HFF-Myc (cell line): ENCODE measurements around the gene SKOR1.

Source experiments
- DNase-seq: peaks from one replicate; pipeline ENCODE4 v3.0.0-alpha.2; 2011; ENCODE audit warnings: low read depth; ENCODE audit errors: extremely low read depth
- H3K4me3 ChIP-seq: replicated peaks from 2 replicates; pipeline ENCODE4 v1.5.1; 2011; ENCODE audit warnings: low read depth, mild to moderate bottlenecking, control low read depth, low read length
- CTCF ChIP-seq: IDR thresholded peaks from 2 replicates; pipeline ENCODE4 v1.5.1; 2012; ENCODE audit warnings: mild to moderate bottlenecking, low read depth, low read length, control low read depth; ENCODE audit errors: missing control alignments

Gene SKOR1, protein sequence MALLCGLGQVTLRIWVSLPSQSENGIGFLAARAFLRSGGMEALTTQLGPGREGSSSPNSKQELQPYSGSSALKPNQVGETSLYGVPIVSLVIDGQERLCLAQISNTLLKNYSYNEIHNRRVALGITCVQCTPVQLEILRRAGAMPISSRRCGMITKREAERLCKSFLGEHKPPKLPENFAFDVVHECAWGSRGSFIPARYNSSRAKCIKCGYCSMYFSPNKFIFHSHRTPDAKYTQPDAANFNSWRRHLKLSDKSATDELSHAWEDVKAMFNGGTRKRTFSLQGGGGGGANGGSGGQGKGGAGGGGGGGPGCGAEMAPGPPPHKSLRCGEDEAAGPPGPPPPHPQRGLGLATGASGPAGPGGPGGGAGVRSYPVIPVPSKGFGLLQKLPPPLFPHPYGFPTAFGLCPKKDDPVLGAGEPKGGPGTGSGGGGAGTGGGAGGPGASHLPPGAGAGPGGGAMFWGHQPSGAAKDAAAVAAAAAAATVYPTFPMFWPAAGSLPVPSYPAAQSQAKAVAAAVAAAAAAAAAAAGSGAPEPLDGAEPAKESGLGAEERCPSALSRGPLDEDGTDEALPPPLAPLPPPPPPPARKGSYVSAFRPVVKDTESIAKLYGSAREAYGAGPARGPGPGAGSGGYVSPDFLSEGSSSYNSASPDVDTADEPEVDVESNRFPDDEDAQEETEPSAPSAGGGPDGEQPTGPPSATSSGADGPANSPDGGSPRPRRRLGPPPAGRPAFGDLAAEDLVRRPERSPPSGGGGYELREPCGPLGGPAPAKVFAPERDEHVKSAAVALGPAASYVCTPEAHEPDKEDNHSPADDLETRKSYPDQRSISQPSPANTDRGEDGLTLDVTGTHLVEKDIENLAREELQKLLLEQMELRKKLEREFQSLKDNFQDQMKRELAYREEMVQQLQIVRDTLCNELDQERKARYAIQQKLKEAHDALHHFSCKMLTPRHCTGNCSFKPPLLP

DNA sequence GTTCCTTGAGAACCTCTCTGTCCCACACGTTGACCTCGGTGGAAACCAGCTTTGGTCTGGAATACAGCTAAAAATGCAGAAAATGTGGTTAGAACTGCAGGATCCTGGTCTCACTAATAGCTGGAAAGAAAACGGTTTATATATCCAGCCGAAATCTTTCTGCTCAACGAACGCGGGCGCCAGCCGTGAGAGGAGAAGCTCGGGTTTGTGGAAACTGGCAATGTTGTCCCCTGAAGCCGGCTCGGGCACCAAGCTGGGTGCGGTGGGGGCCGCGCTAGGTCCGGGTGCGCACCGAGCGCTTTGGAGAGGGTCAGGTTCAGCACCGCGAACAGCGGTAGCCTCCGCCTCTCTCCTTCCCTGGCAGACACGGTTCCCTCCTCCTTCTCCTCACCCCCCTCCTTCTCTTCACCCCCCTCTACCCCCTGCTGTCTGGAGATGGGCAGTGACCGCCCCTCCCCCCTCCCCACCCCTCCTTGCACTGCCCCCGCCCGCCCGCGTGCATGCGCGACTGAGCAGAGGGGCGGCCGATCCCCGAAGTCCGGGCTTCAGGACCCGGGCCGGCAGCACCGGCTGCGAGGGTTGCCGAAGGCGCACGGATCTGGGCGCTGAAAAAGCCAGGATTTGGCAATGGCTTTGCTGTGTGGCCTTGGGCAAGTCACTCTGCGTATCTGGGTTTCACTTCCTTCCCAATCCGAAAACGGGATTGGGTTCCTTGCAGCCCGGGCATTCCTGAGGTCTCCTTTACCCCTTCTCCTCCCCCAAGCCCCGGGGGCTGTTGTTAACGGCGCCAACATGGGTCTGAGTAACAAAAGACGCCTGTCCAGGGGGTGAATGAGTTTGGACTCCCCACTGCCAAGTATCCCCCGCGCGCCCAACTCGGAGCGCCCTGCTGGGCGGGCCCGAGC, at the start of gene SKOR1:
Gene SKOR1 (plus strand): TSS at position 534 of the 905 bp plus-strand sequence. CDS start 94 bp downstream, at position 628.
- H3K4me3 ChIP-seq = 0 out of 2 replicates have a peak within 1 kb of the TSS, but pooled peaks have one; percentile 3
- DNase-seq = no peak

DNA sequence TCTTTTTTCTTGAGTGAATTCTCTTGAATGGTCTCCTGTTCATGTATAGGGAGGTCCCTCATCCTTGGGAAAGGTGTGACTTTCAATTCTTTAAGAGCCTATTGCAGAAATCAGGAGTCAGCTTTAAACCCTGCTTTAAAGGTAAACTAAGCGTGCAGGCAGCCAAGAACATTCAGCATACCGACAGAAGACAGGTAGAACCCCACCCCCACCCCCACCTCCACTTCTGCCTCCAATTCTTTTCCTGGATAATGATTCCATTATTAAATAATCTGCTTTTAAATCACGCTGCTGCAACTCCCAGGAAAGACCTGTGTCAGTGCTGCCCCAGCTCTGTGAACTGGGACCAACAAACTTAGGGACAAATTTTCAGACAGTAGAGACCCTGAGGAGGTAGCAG, 49.3 kb upstream of the SKOR1 start:
- no peak for DNase-seq
- no peak for TF ChIP-seq CTCF
- no peak overlapping the region for H3K4me3 ChIP-seq

More for the DNA sequence above, at the start of gene SKOR1:
- no peak for TF ChIP-seq CTCF

DNA sequence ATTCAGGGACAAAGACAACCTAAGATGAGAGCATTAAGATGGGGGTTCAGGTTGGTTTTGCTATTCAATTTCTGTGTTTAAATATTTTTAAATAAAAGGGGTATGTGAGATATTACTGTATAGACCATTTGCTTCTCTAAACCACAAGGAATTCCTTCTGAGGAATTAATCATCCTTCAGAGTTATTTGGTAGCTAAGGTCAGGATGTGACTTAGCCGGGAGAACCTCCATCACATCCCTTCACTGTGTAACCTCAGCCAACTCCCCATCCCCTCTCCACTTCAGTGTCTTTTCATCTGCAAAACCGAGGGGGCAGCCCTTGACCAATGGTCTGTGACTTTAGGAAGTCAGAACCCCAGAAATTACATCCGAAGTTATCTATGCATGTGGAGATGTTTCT, 48.7 kb upstream of the SKOR1 start:
- DNase-seq = no peak
- H3K4me3 ChIP-seq = no peak overlapping the region
- no peak for TF ChIP-seq CTCF

DNA sequence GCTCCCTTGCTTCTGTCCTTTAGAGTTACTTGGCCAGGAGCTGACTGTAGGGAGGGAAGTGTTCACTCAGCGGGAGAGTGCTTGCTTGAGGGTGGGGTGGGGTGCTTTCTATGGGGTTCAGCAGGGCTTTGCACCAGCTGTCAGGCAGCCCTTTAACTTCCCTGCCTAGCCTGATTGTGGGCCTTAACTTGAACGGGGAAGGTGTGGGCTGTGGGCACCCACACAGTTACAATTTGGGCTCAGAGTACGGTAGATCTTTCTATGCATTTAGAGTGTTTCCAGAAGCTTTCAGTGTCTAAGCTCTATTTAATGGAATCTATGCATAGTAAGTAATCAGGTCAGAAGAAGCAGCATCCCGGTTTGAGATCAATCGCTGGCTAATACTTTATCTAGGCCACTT, 48.2 kb upstream of the SKOR1 start:
- TF ChIP-seq CTCF = no peak
- DNase-seq = no peak
- H3K4me3 ChIP-seq = no peak overlapping the region

DNA sequence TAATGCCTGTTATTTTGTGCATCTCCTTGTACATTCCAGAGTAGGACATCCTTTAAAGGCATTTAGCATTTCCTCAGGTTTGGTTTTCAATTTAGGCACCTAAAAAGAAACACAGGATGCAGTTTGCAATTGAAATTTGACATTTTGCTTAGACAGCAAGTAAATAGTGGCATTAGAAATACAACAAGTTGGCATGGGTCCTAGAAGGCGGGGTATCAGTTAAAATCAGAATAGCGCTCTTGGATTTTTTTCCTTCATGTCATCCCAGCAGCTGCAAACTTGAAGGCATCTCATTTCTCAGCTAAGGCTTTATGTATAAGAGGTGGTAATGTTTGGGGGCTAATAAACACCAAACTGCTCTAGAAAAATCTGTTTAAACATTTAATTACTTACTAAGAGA, 47.5 kb upstream of the SKOR1 start:
- DNase-seq = no peak
- TF ChIP-seq CTCF = no peak
- no peak overlapping the region for H3K4me3 ChIP-seq

DNA sequence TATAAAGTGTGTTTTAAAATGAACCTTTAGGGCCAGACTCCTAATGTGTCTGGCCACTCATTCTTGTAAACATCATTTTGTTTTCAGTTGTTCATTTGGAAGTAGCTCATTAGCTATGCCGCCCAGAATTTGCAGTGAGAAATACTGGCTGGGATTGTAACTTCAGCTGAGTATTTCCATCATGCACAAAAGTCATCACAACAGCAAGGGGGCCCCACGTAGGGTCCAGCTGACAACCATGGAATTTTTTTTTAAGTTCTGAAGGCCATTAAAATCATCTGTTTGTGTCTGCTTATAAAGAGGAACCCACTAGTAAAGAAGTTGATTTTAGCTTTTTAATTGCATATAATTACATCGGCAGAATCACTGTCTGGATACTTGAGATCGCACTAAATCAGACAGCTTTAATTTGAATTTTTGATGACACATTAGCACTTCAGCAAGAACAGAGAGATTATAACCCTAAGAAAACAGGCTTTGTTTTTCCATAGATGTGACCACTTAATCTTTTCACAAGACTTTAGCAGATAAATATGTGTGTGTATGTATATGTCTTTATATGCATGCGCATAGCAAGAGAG, 46.3 kb upstream of the SKOR1 start:
- TF ChIP-seq CTCF = no peak
- H3K4me3 ChIP-seq = no peak overlapping the region
- no peak for DNase-seq
